K562 (cell line): Measurements from ENCODE around the gene MKLN1. TPM values are rescaled to one million over a fixed set of nuclear protein-coding genes. Genes with fewer than 3 reads are reported as not detected.
A peak's percentile ranks its signal among the peaks of the same experiment; 100 is the strongest.

ENCODE experiments used
- EP300 ChIP-seq: IDR thresholded peaks from 2 replicates; pipeline ENCODE4 v1.6.1; 2012; ENCODE audit warnings: low read length, improper control_type of control experiment
- MTA1 ChIP-seq: fragments of 450-650 bp; IDR thresholded peaks from 2 replicates; pipeline ENCODE4 v1.6.1; 2017; ENCODE audit warnings: borderline replicate concordance
- NUFIP1 ChIP-seq: fragments of 450-650 bp; IDR thresholded peaks from 2 replicates; pipeline ENCODE4 v1.6.1; 2018; ENCODE audit not compliant: partially characterized antibody
- RBM22 ChIP-seq: fragments of 200-400 bp; formaldehyde crosslinking; IDR thresholded peaks from 2 replicates; pipeline ENCODE4 v1.6.1; 2018; ENCODE audit warnings: low read length, low read depth; ENCODE audit not compliant: poor library complexity, severe bottlenecking
- RNF2 ChIP-seq: sonication (generic); IDR thresholded peaks from 2 replicates; pipeline ENCODE4 v1.6.1; 2016
- TEAD1 ChIP-seq, 2 experiments: fragments of 450-650 bp in 1 of 2; sonication (generic) in 1 of 2; formaldehyde crosslinking; IDR thresholded peaks; 2 replicates each; pipeline versions ENCODE4 v1.4.0 to v1.8.0; 2020 to 2022; ENCODE audit warnings: mild to moderate bottlenecking in 2 of 2, missing genetic modification reagents in 1 of 2
- ZBTB2 ChIP-seq: fragments of 450-650 bp; IDR thresholded peaks from 2 replicates; pipeline ENCODE4 v1.6.1; 2016; ENCODE audit warnings: antibody characterized with exemption
- ZNF232 ChIP-seq: sonication (generic); formaldehyde crosslinking; IDR thresholded peaks from 2 replicates; pipeline ENCODE4 v1.8.0; 2022; ENCODE audit warnings: mild to moderate bottlenecking, missing genetic modification reagents
- polyA plus RNA-seq, 8 experiments: library from polyadenylated mRNA; depleted of rRNA in 4 of 8; stranded (reverse) in 5 of 8; unstranded in 3 of 8; fragments of >200 nt; fragmentation: Nextera tagmentation in 2 of 8; fragmentation: Illumina TruSeq in 1 of 8; extraction: Ambion mirVana in 2 of 8; extraction: Trizol in 1 of 8; gene quantifications; 2 replicates each; pipeline versions ENCODE4 v1.2.1 to v1.2.3, GENCODE V29; 2011 to 2014; ENCODE audit warnings: inconsistent platforms in 1 of 8, missing spikeins in 1 of 8
- total RNA-seq, 7 experiments: library from RNA; depleted of rRNA in 6 of 7; stranded (reverse); fragments of >200 nt in 6 of 7; fragmentation: Illumina TruSeq in 2 of 7; extraction: Trizol in 2 of 7; gene quantifications; 2 replicates each; pipeline versions ENCODE4 v1.2.1 to v1.2.3, GENCODE V29; 2011 to 2021; ENCODE audit warnings: low replicate concordance in 1 of 7

Gene MKLN1
- total and polyA plus RNA-seq, 9 of the 15 experiments (the other 6 are each of a cell fraction or from before 2014, with no cell fraction given): 18.6 to 80.4 (median 56.0) TPM

- TF ChIP-seq NUFIP1 (no peak), MTA1 (no peak), RNF2 (no peak), ZNF232 (CRISPR knock-in tag) (no peak), ZBTB2 (no peak), EP300 (no peak), TEAD1 (CRISPR knock-in tag; IDR thresholded peaks at IDR 0.05) (0 out of 4 replicates have a peak, but pooled peaks of 1 of the 2 experiments have one; percentile 31), RBM22 (no peak)
Observed at GRCh38 chr7:131507592-131508331, 180.1 kb downstream of the MKLN1 start (continued).
